Keratinocyte (primary cell): Measurements from ENCODE around the gene CCNJ. TPM values are rescaled to one million over a fixed set of nuclear protein-coding genes. Genes with fewer than 3 reads are reported as not detected.
"Not testable (repeated sequence)": the region's sequence is repeated elsewhere in the genome, so short reads cannot be mapped to it uniquely, and the experiment has no call there.

Experiments used
- DNase-seq: peaks from one replicate; pipeline ENCODE4 v3.0.0-alpha.2; 2011; ENCODE audit warnings: low read depth, missing footprints, low spot score
- FAIRE-seq: peaks from 2 replicates; lab custom pipeline; 2011; peaks lifted over from hg19 to GRCh38; lab: Jason Lieb, UNC
- H2AFZ ChIP-seq: 2 replicates; pipeline ENCODE4 v1.6.0; 2012; ENCODE audit warnings: low read length, control low read depth, inconsistent platforms; ENCODE audit not compliant: control insufficient read depth
- H3K27ac ChIP-seq: 2 replicates; pipeline ENCODE4 v1.5.1; 2011; ENCODE audit warnings: low read length; ENCODE audit not compliant: control insufficient read depth, insufficient read depth
- H3K27me3 ChIP-seq: 3 replicates; pipeline ENCODE4 v1.6.0; 2011; ENCODE audit warnings: low read length; ENCODE audit not compliant: control insufficient read depth, insufficient read depth; ENCODE audit errors: extremely low read depth
- H3K36me3 ChIP-seq, 2 experiments: 2 replicates in 1 of 2; 3 replicates in 1 of 2; pipeline ENCODE4 v1.5.1; 2011; ENCODE audit warnings: low read length in 2 of 2, mild to moderate bottlenecking in 1 of 2; ENCODE audit not compliant: control insufficient read depth in 2 of 2, insufficient read depth in 2 of 2; ENCODE audit errors: extremely low read depth in 1 of 2
- H3K4me1 ChIP-seq: 3 replicates; pipeline ENCODE4 v1.5.1; 2011; ENCODE audit warnings: low read length; ENCODE audit not compliant: control insufficient read depth, insufficient read depth; ENCODE audit errors: extremely low read depth
- H3K4me2 ChIP-seq: 3 replicates; pipeline ENCODE4 v1.6.0; 2011; ENCODE audit warnings: low read depth, low read length; ENCODE audit not compliant: control insufficient read depth, insufficient read depth; ENCODE audit errors: extremely low read depth
- H3K4me3 ChIP-seq, 3 experiments: fragments of 200-600 bp in 1 of 3; sonication (generic) in 1 of 3; 2 replicates in 2 of 3; 3 replicates in 1 of 3; pipeline ENCODE4 v1.5.1; 2011 to 2016; ENCODE audit warnings: low read length in 3 of 3, mild to moderate bottlenecking in 3 of 3, control low read depth in 2 of 3, inconsistent platforms in 1 of 3, low read depth in 1 of 3, mixed read lengths in 1 of 3, mixed run types in 1 of 3, moderate library complexity in 1 of 3; ENCODE audit not compliant: control insufficient read depth in 2 of 3, insufficient read depth in 2 of 3; ENCODE audit errors: extremely low read depth in 1 of 3
- H3K79me2 ChIP-seq: 2 replicates; pipeline ENCODE4 v1.6.0; 2012; ENCODE audit warnings: low read length; ENCODE audit not compliant: control insufficient read depth, insufficient read depth
- H3K9ac ChIP-seq: 3 replicates; pipeline ENCODE4 v1.6.0; 2011; ENCODE audit warnings: low read length; ENCODE audit not compliant: control insufficient read depth, insufficient read depth; ENCODE audit errors: extremely low read depth
- H3K9me1 ChIP-seq: 3 replicates; pipeline ENCODE4 v1.6.0; 2011; ENCODE audit warnings: low read length; ENCODE audit not compliant: control insufficient read depth, insufficient read depth; ENCODE audit errors: extremely low read depth
- H3K9me3 ChIP-seq: 2 replicates; pipeline ENCODE4 v1.5.1; 2012; ENCODE audit warnings: low read depth, low read length; ENCODE audit not compliant: control insufficient read depth
- H4K20me1 ChIP-seq: 3 replicates; pipeline ENCODE4 v1.6.0; 2011; ENCODE audit warnings: low read length; ENCODE audit not compliant: control insufficient read depth, insufficient read depth; ENCODE audit errors: extremely low read depth
- CTCF ChIP-seq, 3 experiments: IDR thresholded peaks in 1 of 3; conservative IDR thresholded peaks in 1 of 3; optimal IDR thresholded peaks in 1 of 3; 2 replicates in 2 of 3; 3 replicates in 1 of 3; pipeline versions ENCODE3 to v1.5.1; 2011; ENCODE audit warnings: low read length in 3 of 3, mild to moderate bottlenecking in 3 of 3, moderate library complexity in 2 of 3, control low read depth in 1 of 3, inconsistent platforms in 1 of 3; ENCODE audit not compliant: insufficient read depth in 2 of 3; ENCODE audit errors: extremely low read depth in 1 of 3
- EZH2 ChIP-seq: IDR thresholded peaks from one replicate; pipeline ENCODE4 v1.6.1; 2012; ENCODE audit warnings: inconsistent platforms, mild to moderate bottlenecking, low read length, moderate library complexity
- dilution Hi-C: fragments of 300-500 bp; cut with MboI; formaldehyde crosslinking; loops from one replicate; pipeline ENCODE4 v1.7.0; 2020; ENCODE audit warnings: low sequenced_read_pairs; ENCODE audit not compliant: extremely low pct_ligation_motif_present
- polyA plus RNA-seq, 5 experiments: library from polyadenylated mRNA; depleted of rRNA in 3 of 5; stranded (reverse) in 3 of 5; stranded (forward) in 1 of 5; unstranded in 1 of 5; fragments of >200 nt; gene quantifications; 1 replicate in 1 of 5; 2 replicates in 3 of 5; 3 replicates in 1 of 5; pipeline versions ENCODE4 v1.2.1 to v1.2.3, GENCODE V29; 2011 to 2012; ENCODE audit warnings: missing spikeins in 2 of 5, low read depth in 1 of 5, low replicate concordance in 1 of 5

The CCNJ gene
- polyA plus RNA-seq, 1 donor (not counting 4 experiments of a cell fraction or from before 2014, with no cell fraction given), result 7.8 TPM

- dilution Hi-C loops, result no loop called here
- no peak for FAIRE-seq
- H3K27me3 ChIP-seq, result no peaks in the 10 kb centered on the region
- H3K9me3 ChIP-seq, result no peaks in the 10 kb centered on the region
- no peak overlapping the region for H3K27ac ChIP-seq
- peaks cover 0 to 3% of the 10 kb centered on the region in 2 experiments for H3K36me3 ChIP-seq
- no peak overlapping the region for H2AFZ ChIP-seq
- H4K20me1 ChIP-seq, result no peaks in the 10 kb centered on the region
- peaks cover 8% of the 10 kb centered on the region for H3K4me1 ChIP-seq
- no peak overlapping the region for H3K4me2 ChIP-seq
- TF ChIP-seq CTCF (optimal IDR thresholded peaks at IDR 0.05 in 1 of 3, IDR thresholded peaks at IDR 0.05 in 1 of 3, conservative IDR thresholded peaks at IDR 0.05 in 1 of 3; ENCODE audit: extremely low read depth in 1 of 3, insufficient read depth in 2 of 3, low read length in 3 of 3) (no peak), EZH2 (no peak)
- H3K9ac ChIP-seq, result no peak overlapping the region
- no peaks in the 10 kb centered on the region for H3K9me1 ChIP-seq
- H3K4me3 ChIP-seq, result no peak overlapping the region
- DNase-seq, result no peak
- peaks cover 46% of the 10 kb centered on the region for H3K79me2 ChIP-seq
Observed at GRCh38 chr10:96047004-96047649, 3.7 kb downstream of the CCNJ start.

GRCh38 chr10:96047925-96048324 lies 4.5 kb downstream of the CCNJ start:
- H3K9me1 ChIP-seq, H2AFZ ChIP-seq, FAIRE-seq, H3K27ac ChIP-seq, H3K4me1 ChIP-seq, H3K4me2 ChIP-seq, H3K9ac ChIP-seq, H3K27me3 ChIP-seq, H3K36me3 ChIP-seq, H3K9me3 ChIP-seq, DNase-seq, H3K4me3 ChIP-seq, dilution Hi-C loops, H4K20me1 ChIP-seq: not testable (repeated sequence)
- H3K79me2 ChIP-seq, result peaks cover 52% of the 10 kb centered on the region

GRCh38 chr10:96049340-96049739 lies 6.0 kb downstream of the CCNJ start:
- Histone ChIP-seq H3K27ac (no peak overlapping the region), H3K9ac (no peak overlapping the region), H3K4me3 (no peak overlapping the region), H3K36me3 (peaks cover 0 to 3% of the 10 kb centered on the region in 2 experiments), H3K79me2 (peaks cover 49% of the 10 kb centered on the region), H2AFZ (no peak overlapping the region), H4K20me1 (no peaks in the 10 kb centered on the region), H3K4me2 (no peak overlapping the region), H3K9me1 (no peaks in the 10 kb centered on the region), H3K4me1 (peaks cover 8% of the 10 kb centered on the region), H3K27me3 (no peaks in the 10 kb centered on the region), H3K9me3 (no peaks in the 10 kb centered on the region)
- TF ChIP-seq CTCF (optimal IDR thresholded peaks at IDR 0.05 in 1 of 3, IDR thresholded peaks at IDR 0.05 in 1 of 3, conservative IDR thresholded peaks at IDR 0.05 in 1 of 3; ENCODE audit: extremely low read depth in 1 of 3, insufficient read depth in 2 of 3, low read length in 3 of 3), result no peak
- no peak for TF ChIP-seq EZH2
- dilution Hi-C loops, result no loop called here
- no peak for DNase-seq
- no peak for FAIRE-seq
